Neural cell (in vitro differentiated cells): Measurements from ENCODE around the gene ZNF160. TPM values are rescaled to one million over a fixed set of nuclear protein-coding genes. Genes with fewer than 3 reads are reported as not detected.

Experiments
- H2AFZ ChIP-seq: fragments of 200-600, 300-800 bp; sonication (generic), shearing (Covaris generic); 2 replicates; pipeline ENCODE4 v1.6.0; 2014; ENCODE audit warnings: low read depth, mild to moderate bottlenecking, antibody characterized with exemption, low read length, moderate library complexity
- H3F3A ChIP-seq: fragments of 200-600 bp; shearing (Covaris generic); 2 replicates; pipeline ENCODE4 v1.6.1; 2016; ENCODE audit warnings: mild to moderate bottlenecking, moderate library complexity, mixed read lengths, antibody characterized with exemption, low read length; ENCODE audit not compliant: insufficient read depth, poor library complexity, severe bottlenecking
- H3K27ac ChIP-seq: fragments of 200-600, 300-800 bp; sonication (generic), shearing (Covaris generic); 2 replicates; pipeline ENCODE4 v1.5.1; 2014; ENCODE audit warnings: mild to moderate bottlenecking, low read length, moderate library complexity
- H3K27me3 ChIP-seq: fragments of 300-800, 200-600 bp; sonication (generic), shearing (Covaris generic); 2 replicates; pipeline ENCODE4 v1.6.0; 2014; ENCODE audit warnings: mild to moderate bottlenecking, low read depth, low read length, moderate library complexity; ENCODE audit not compliant: insufficient read depth
- H3K36me3 ChIP-seq: fragments of 300-800, 200-600 bp; sonication (generic), shearing (Covaris generic); 2 replicates; pipeline ENCODE4 v1.5.1; 2014; ENCODE audit warnings: mild to moderate bottlenecking, antibody characterized with exemption, low read length, moderate library complexity; ENCODE audit not compliant: insufficient read depth
- H3K4me2 ChIP-seq: fragments of 300-800, 200-600 bp; sonication (generic), shearing (Covaris generic); 2 replicates; pipeline ENCODE4 v1.6.0; 2014; ENCODE audit warnings: mild to moderate bottlenecking, low read length
- H3K4me3 ChIP-seq: fragments of 300-800, 200-600 bp; sonication (generic), shearing (Covaris generic); 2 replicates; pipeline ENCODE4 v1.5.1; 2014; ENCODE audit warnings: mild to moderate bottlenecking, low read length, moderate library complexity
- H3K79me2 ChIP-seq: fragments of 200-600 bp; shearing (Covaris generic); replicated peaks from 2 replicates; pipeline ENCODE4 v1.6.0; 2014; ENCODE audit warnings: mild to moderate bottlenecking, low read length, moderate library complexity; ENCODE audit not compliant: insufficient read depth
- H3K9ac ChIP-seq: fragments of 300-800, 200-600 bp; sonication (generic), shearing (Covaris generic); 2 replicates; pipeline ENCODE4 v1.6.1; 2016; ENCODE audit warnings: mild to moderate bottlenecking, low read length, mixed read lengths
- H3K9me2 ChIP-seq: fragments of 200-600 bp; shearing (Covaris generic); 2 replicates; pipeline ENCODE4 v1.6.1; 2016; ENCODE audit warnings: mild to moderate bottlenecking, low read length, mixed read lengths; ENCODE audit not compliant: insufficient read depth
- H3K9me3 ChIP-seq: fragments of 200-600, 300-800 bp; sonication (generic), shearing (Covaris generic); 2 replicates; pipeline ENCODE4 v1.6.1; 2016; ENCODE audit warnings: mild to moderate bottlenecking, mixed run types, low read length, moderate library complexity, mixed read lengths
- H4K20me1 ChIP-seq: fragments of 200-600 bp; shearing (Covaris generic); 2 replicates; pipeline ENCODE4 v1.6.1; 2016; ENCODE audit warnings: mild to moderate bottlenecking, mixed run types; ENCODE audit not compliant: insufficient read depth
- CTCF ChIP-seq: fragments of 450-650 bp; IDR thresholded peaks from 2 replicates; pipeline ENCODE4 v1.5.1; 2014; ENCODE audit warnings: antibody characterized with exemption, mild to moderate bottlenecking, moderate library complexity; ENCODE audit not compliant: poor library complexity, severe bottlenecking
- EP300 ChIP-seq: fragments of 450-650 bp; conservative IDR thresholded peaks from 2 replicates; pipeline ENCODE4 v1.6.1; 2014; ENCODE audit warnings: antibody characterized with exemption, mild to moderate bottlenecking, moderate library complexity; ENCODE audit not compliant: poor library complexity, severe bottlenecking
- EZH2 ChIP-seq: fragments of 200-600, 300-800 bp; shearing (Covaris generic), sonication (generic); IDR thresholded peaks from 2 replicates; pipeline ENCODE4 v1.6.1; 2014; ENCODE audit warnings: antibody characterized with exemption, low read length, borderline replicate concordance, mild to moderate bottlenecking; ENCODE audit not compliant: insufficient read depth, poor library complexity, severe bottlenecking
- REST ChIP-seq: IDR thresholded peaks from 2 replicates; pipeline ENCODE4 v1.6.1; 2012; ENCODE audit warnings: borderline replicate concordance
- TAF1 ChIP-seq: IDR thresholded peaks from 2 replicates; pipeline ENCODE4 v1.6.1; 2012; ENCODE audit warnings: low read depth
- polyA plus RNA-seq: library from polyadenylated mRNA; depleted of rRNA; stranded (reverse); fragments of >200 nt; gene quantifications from 2 replicates; pipeline ENCODE4 v1.2.3, GENCODE V29; 2014

ZNF160 gene
- polyA plus RNA-seq, 1 donor from 2014 or later: 28.1 TPM

GRCh38 chr19:53140351-53140750 lies 37.1 kb upstream of the ZNF160 start:
- no peaks in the 10 kb centered on the region for H3K9me2 ChIP-seq
- H3K4me3 ChIP-seq: no peak overlapping the region
- H3K79me2 ChIP-seq: no peaks in the 10 kb centered on the region
- TF ChIP-seq REST (no peak), TAF1 (no peak), EZH2 (no peak), CTCF (no peak)
- no peak overlapping the region for H3K27ac ChIP-seq
- peaks cover 43% of the 10 kb centered on the region for H3K36me3 ChIP-seq
- H4K20me1 ChIP-seq: no peaks in the 10 kb centered on the region
- no peaks in the 10 kb centered on the region for H3K27me3 ChIP-seq
- H3F3A ChIP-seq: no peaks in the 10 kb centered on the region
- H3K9ac ChIP-seq: no peak overlapping the region
- peaks cover 13% of the 10 kb centered on the region for H3K9me3 ChIP-seq
- no peak overlapping the region for H3K4me2 ChIP-seq
- no peak overlapping the region for H2AFZ ChIP-seq

GRCh38 chr19:53136432-53136831 lies 33.2 kb upstream of the ZNF160 start:
- H3K9me2 ChIP-seq: no peaks in the 10 kb centered on the region
- no peaks in the 10 kb centered on the region for H3K27me3 ChIP-seq
- TF ChIP-seq CTCF (no peak), TAF1 (no peak), EZH2 (no peak), REST (no peak), EP300 (no peak)
- H3K9ac ChIP-seq: no peak overlapping the region
- H2AFZ ChIP-seq: no peak overlapping the region
- no peak overlapping the region for H3K4me3 ChIP-seq
- H3K9me3 ChIP-seq: peaks cover 7% of the 10 kb centered on the region
- no peaks in the 10 kb centered on the region for H3K79me2 ChIP-seq
- no peak overlapping the region for H3K27ac ChIP-seq
- H4K20me1 ChIP-seq: no peaks in the 10 kb centered on the region
- peaks cover 22% of the 10 kb centered on the region for H3K36me3 ChIP-seq
- no peaks in the 10 kb centered on the region for H3F3A ChIP-seq
- no peak overlapping the region for H3K4me2 ChIP-seq
